ENCODE data around the gene PRCC. TPM values are rescaled to one million over a fixed set of nuclear protein-coding genes. Genes with fewer than 3 reads are reported as not detected.

Gene PRCC
- total RNA-seq, 1 donor from 2014 or later = 75.5 TPM

DNA sequence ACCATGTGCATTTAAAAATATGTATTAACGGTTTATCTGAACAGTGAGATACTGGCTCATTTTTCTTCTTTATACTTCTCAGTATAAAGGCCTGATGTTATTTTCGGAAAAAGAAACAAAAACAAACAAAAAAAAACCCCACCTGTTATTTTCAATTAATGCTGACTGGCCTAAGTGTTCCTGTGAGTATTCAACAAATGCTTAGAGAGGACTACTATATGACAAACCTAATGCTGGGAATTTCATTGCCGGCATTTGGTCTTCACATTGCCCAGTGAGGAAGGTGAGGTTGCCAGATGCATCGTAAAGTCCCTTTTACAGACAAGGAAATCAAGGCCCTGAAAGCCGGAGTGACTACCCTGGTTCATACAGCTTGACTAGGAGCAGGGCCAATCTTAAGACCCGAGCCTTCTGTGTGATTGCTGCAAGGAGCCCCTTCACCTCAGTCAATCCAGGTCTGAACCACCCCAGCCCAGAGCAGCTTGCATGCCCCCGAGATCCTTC is 27.0 kb upstream of the PRCC start:
- H3K27ac ChIP-seq (ENCODE audit: low read depth, low read length) = peak overlapping the region; percentile 44
- H3K4me1 Mint-ChIP-seq (ENCODE audit: low read depth, unreplicated experiment) = peaks cover 10% of the 10 kb centered on the region
- H3K79me2 ChIP-seq (ENCODE audit: insufficient read depth, low read length) = peaks cover 34% of the 10 kb centered on the region
- peaks cover 6% of the 10 kb centered on the region for H3K4me1 ChIP-seq (ENCODE audit: insufficient read depth, low read length)
- H3K9ac ChIP-seq (ENCODE audit: low read length) = peak overlapping the region; percentile 87
- H3K4me2 ChIP-seq (ENCODE audit: low read length) = peak overlapping the region; percentile 96
- peaks cover 18% of the 10 kb centered on the region for H3K36me3 Mint-ChIP-seq (ENCODE audit: low read depth, unreplicated experiment)
- peak overlapping the region; percentile 97 for H3K4me3 Mint-ChIP-seq (ENCODE audit: unreplicated experiment)
- no peaks in the 10 kb centered on the region for H3K9me3 ChIP-seq (ENCODE audit: insufficient read depth, low read depth, low read length)
- peaks cover 22% of the 10 kb centered on the region for H3K36me3 ChIP-seq (ENCODE audit: insufficient read depth, low read length)
- peak overlapping the region; percentile 65 for H2AFZ ChIP-seq (ENCODE audit: low read depth, low read length)
- no peaks in the 10 kb centered on the region for H3K27me3 ChIP-seq (ENCODE audit: insufficient read depth, low read length)
- H3K27ac Mint-ChIP-seq (ENCODE audit: unreplicated experiment) = peak overlapping the region; percentile 91
- FAIRE-seq = no peak
- no peaks in the 10 kb centered on the region for H3K9me3 Mint-ChIP-seq (ENCODE audit: unreplicated experiment)
- no peaks in the 10 kb centered on the region for H3K27me3 Mint-ChIP-seq (ENCODE audit: low read depth, unreplicated experiment)
- TF ChIP-seq, protein P1, sequence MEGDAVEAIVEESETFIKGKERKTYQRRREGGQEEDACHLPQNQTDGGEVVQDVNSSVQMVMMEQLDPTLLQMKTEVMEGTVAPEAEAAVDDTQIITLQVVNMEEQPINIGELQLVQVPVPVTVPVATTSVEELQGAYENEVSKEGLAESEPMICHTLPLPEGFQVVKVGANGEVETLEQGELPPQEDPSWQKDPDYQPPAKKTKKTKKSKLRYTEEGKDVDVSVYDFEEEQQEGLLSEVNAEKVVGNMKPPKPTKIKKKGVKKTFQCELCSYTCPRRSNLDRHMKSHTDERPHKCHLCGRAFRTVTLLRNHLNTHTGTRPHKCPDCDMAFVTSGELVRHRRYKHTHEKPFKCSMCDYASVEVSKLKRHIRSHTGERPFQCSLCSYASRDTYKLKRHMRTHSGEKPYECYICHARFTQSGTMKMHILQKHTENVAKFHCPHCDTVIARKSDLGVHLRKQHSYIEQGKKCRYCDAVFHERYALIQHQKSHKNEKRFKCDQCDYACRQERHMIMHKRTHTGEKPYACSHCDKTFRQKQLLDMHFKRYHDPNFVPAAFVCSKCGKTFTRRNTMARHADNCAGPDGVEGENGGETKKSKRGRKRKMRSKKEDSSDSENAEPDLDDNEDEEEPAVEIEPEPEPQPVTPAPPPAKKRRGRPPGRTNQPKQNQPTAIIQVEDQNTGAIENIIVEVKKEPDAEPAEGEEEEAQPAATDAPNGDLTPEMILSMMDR (IDR thresholded peaks at IDR 0.05; ENCODE audit: insufficient read depth, low read depth, low read length) = no peak
- TF ChIP-seq EZH2 (IDR thresholded peaks at IDR 0.05; ENCODE audit: insufficient read depth, low read length) = no peak
- peak overlapping the region; percentile 88 for H3K4me3 ChIP-seq (ENCODE audit: insufficient read depth, low read depth, low read length)
- no peaks in the 10 kb centered on the region for H4K20me1 ChIP-seq (ENCODE audit: insufficient read depth, low read length)
- no peak for DNase-seq (ENCODE audit: low read depth)

DNA sequence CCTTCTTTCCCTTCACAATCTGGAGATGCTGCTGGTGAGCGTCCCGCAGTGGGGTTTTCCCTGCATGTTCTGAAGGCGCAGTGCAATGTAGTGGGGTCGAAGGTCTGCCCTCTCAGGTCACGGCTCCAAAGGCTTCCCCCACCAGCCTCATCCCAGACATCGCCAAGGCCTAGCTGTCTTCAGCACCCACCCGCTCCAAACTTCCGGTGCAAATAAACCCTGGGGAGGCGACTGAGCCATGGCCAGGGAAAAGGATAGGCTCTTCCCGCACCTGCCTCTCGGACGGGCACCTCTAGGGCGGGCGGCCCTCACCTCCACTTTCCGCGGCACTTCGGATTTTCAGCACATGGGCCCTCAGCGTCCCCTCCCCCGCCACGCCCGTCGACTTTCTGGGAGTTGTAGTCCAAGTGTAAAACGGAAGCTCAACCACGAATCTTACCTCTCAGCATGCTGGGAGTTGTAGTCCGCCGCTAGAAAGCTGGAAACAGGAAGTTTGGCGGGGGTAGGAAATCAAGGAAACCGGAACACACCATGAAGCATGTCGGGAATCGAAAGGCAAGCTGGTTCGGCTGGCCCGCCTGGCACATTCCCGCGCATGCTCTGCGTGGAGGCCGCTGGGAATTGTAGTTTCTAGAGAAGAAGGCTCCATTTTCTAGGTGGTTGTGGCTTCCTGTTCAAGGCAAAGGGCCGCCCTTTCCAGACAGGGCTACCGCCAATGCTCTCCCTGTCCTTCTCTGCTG is 26.4 kb upstream of the PRCC start, which contains the start of gene MRPL24:
TSS of gene MRPL24 (minus strand) at position 348 of the 740 bp plus-strand sequence. CDS start 2,384 bp downstream, outside the sequence.
- peak within 1 kb of the TSS; percentile 87 for H3K9ac ChIP-seq (ENCODE audit: low read length)
- no peaks in the 10 kb centered on the region for H3K27me3 Mint-ChIP-seq (ENCODE audit: low read depth, unreplicated experiment)
- H3K27ac Mint-ChIP-seq (ENCODE audit: unreplicated experiment) = peak within 1 kb of the TSS; percentile 91
- no peaks in the 10 kb centered on the region for H3K27me3 ChIP-seq (ENCODE audit: insufficient read depth, low read length)
- H3K27ac ChIP-seq (ENCODE audit: low read depth, low read length) = peak within 1 kb of the TSS; percentile 56
- H4K20me1 ChIP-seq (ENCODE audit: insufficient read depth, low read length) = no peaks in the 10 kb centered on the region
- peak within 1 kb of the TSS; percentile 97 for H3K4me3 Mint-ChIP-seq (ENCODE audit: unreplicated experiment)
- peak; percentile 99 for DNase-seq (ENCODE audit: low read depth)
- H3K9me3 Mint-ChIP-seq (ENCODE audit: unreplicated experiment) = no peaks in the 10 kb centered on the region
- peak within 1 kb of the TSS; percentile 65 for H2AFZ ChIP-seq (ENCODE audit: low read depth, low read length)
- TF ChIP-seq, protein P1 (IDR thresholded peaks at IDR 0.05; ENCODE audit: insufficient read depth, low read depth, low read length) = no peak
- no peak for TF ChIP-seq EZH2 (IDR thresholded peaks at IDR 0.05; ENCODE audit: insufficient read depth, low read length)
- peaks cover 40% of the 10 kb centered on the region for H3K79me2 ChIP-seq (ENCODE audit: insufficient read depth, low read length)
- peaks cover 18% of the 10 kb centered on the region for H3K36me3 Mint-ChIP-seq (ENCODE audit: low read depth, unreplicated experiment)
- peak within 1 kb of the TSS; percentile 96 for H3K4me2 ChIP-seq (ENCODE audit: low read length)
- H3K4me1 ChIP-seq (ENCODE audit: insufficient read depth, low read length) = peaks cover 11% of the 10 kb centered on the region
- peaks cover 16% of the 10 kb centered on the region for H3K4me1 Mint-ChIP-seq (ENCODE audit: low read depth, unreplicated experiment)
- peak within 1 kb of the TSS; percentile 88 for H3K4me3 ChIP-seq (ENCODE audit: insufficient read depth, low read depth, low read length)
- H3K36me3 ChIP-seq (ENCODE audit: insufficient read depth, low read length) = peaks cover 18% of the 10 kb centered on the region
- peak; percentile 97 for FAIRE-seq
- no peaks in the 10 kb centered on the region for H3K9me3 ChIP-seq (ENCODE audit: insufficient read depth, low read depth, low read length)
